ENCODE data around the gene ANO1.

The ANO1 gene

DNA sequence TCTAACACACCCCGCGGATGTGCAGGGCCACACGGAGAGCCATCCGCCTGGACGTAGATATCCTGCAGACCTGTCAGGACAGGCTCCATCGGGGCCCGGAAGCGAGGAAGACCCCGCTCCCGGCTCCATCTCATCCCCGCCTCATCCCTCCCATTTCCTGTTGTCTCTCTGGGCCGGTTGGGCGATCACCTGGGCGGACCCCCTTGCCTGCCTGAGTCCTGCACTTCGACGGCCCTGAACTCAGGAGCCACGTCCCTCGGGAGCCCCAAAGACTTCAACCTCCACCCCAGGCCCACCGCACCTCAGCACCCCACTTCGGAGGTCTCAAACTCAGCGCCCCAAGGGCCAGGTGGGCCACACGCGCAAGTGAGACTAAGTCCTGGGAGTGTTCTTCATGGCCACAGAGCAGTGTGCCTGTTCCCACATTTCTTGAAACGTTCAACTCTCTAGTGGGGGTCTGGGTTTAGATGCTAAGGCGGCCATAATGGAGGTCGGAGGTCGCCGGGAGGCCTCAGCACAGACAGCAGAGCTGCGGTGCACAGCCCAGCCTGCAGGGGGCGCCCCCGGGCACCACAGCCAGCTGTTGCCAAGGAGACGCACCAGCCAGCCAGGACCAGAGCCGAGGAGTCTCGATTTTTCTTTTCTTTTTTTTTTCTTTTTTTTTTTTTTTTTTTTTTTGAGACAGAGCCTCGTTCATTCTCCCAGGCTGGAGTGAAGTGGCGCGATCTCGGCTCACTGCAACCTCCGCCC is 99.0 kb downstream of the ANO1 start:
- no peak overlapping the region for H3K4me3 ChIP-seq (ENCODE audit: low read depth, low read length)
- TF ChIP-seq, protein P1, sequence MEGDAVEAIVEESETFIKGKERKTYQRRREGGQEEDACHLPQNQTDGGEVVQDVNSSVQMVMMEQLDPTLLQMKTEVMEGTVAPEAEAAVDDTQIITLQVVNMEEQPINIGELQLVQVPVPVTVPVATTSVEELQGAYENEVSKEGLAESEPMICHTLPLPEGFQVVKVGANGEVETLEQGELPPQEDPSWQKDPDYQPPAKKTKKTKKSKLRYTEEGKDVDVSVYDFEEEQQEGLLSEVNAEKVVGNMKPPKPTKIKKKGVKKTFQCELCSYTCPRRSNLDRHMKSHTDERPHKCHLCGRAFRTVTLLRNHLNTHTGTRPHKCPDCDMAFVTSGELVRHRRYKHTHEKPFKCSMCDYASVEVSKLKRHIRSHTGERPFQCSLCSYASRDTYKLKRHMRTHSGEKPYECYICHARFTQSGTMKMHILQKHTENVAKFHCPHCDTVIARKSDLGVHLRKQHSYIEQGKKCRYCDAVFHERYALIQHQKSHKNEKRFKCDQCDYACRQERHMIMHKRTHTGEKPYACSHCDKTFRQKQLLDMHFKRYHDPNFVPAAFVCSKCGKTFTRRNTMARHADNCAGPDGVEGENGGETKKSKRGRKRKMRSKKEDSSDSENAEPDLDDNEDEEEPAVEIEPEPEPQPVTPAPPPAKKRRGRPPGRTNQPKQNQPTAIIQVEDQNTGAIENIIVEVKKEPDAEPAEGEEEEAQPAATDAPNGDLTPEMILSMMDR (IDR thresholded peaks at IDR 0.05; ENCODE audit: borderline replicate concordance, insufficient read depth, low read depth, low read length): peak; percentile 87

DNA sequence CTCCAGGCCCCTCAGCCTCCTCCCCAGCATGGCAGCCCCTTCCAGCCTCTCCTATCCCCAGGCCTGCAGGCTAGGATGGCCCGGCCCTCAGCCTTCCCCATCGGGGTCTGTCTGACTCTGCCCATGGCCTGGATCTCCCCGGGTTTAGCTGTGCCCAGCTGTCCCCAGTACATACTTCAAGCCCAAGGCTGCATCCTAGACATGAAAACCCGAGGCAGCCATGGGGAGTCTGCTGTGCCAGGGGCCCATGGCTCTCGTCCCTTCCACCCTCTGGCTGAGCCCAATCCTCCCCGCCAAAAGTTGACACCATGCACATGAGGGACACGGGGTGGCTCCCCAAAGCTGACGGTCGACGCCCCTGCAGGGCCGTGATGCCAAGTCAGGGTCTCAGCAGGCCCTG is 102.8 kb downstream of the ANO1 start:
- no peak overlapping the region for H3K4me3 ChIP-seq (ENCODE audit: low read depth, low read length)
- TF ChIP-seq, protein P1 (IDR thresholded peaks at IDR 0.05; ENCODE audit: borderline replicate concordance, insufficient read depth, low read depth, low read length): no peak

DNA sequence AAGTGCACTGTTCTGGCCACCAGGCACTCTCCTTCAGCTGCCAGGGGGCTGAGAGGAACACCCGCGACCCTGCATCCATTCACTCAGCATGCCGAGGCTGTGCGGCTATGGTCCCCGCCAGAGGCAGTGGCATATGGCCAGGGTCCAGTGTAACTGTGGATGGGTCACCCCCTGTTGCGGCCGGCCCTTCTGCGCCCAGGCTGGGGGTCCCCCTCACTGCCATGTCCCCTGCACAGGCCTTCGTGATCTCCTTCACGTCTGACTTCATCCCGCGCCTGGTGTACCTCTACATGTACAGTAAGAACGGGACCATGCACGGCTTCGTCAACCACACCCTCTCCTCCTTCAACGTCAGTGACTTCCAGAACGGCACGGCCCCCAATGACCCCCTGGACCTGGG is 104.1 kb downstream of the ANO1 start:
- no peak overlapping the region for H3K4me3 ChIP-seq (ENCODE audit: low read depth, low read length)
- TF ChIP-seq, protein P1 (IDR thresholded peaks at IDR 0.05; ENCODE audit: borderline replicate concordance, insufficient read depth, low read depth, low read length): no peak

DNA sequence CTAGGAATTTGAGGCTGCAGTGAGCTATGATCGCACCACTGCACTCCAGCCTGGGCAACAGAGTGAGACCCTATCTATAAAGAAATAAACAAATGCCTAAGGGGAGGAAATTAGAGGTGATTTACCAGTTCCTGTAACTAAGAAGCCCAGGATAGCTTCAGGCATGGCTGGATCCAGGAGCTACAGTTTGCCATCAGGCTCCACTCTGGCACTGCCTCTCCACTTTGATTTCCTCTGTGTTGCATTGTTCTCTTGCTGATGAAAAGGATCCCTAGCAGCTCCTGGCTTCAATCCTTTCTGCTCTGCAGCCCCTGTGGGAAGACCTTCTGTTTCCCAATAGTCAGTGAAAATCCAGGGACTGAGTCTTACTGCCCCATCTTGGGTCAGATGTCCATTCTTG is 104.9 kb downstream of the ANO1 start:
- TF ChIP-seq, protein P1 (IDR thresholded peaks at IDR 0.05; ENCODE audit: borderline replicate concordance, insufficient read depth, low read depth, low read length): no peak
- H3K4me3 ChIP-seq (ENCODE audit: low read depth, low read length): no peak overlapping the region

DNA sequence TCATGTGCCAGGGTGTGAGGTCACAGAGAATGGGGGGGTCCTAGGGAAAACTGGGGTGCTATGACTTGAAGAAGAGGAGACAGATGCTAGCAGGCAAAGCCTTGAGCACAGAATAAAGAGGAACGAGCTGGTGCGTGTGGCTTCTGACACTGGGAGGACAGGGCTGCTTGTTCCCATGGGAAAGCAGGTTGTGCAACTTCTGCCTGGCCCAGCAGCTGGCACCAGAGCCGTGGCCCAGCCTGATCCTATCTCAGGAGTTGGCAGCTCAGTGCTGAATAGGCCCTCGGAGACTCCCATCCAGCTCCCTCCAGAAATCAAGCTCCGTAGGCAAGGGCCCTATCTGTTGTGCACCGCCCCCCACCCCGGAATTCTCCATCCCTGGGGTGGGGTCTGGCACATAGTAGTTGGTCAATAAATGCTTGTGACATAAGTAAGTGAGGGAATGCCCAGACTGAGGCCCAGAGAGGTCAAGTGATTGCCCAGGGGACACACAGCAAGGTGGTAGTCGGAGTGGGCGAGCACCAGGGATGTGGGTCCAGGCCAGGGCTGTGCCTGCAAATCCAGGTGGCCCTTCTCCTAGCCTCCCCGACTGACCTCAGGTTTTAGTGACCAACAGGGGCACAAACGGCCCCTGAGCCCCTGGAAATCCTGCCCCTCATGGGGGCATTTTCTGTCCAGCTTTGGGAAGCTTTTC is 105.5 kb downstream of the ANO1 start:
- no peak overlapping the region for H3K4me3 ChIP-seq (ENCODE audit: low read depth, low read length)
- TF ChIP-seq, protein P1 (IDR thresholded peaks at IDR 0.05; ENCODE audit: borderline replicate concordance, insufficient read depth, low read depth, low read length): no peak

DNA sequence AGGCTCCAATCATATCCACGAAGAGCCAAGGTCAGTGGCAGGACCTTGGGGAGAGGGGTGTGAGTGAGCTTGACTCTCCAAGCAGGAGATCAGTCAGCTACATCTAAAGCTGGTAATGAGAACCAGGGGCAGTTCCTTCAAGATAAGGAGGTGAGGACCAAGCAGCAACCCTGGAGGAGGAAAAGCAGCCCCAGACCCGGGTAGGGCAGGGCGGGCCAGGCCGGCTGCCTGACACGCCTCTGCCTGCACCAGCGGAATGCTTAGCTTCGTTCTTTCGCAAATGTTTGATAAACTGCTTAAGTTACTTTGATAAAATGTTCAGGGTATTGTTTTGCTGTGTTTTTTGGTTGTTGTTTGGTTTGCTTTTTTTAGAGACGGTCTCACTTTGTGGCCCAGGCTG is 106.3 kb downstream of the ANO1 start:
- no peak overlapping the region for H3K4me3 ChIP-seq (ENCODE audit: low read depth, low read length)
- TF ChIP-seq, protein P1 (IDR thresholded peaks at IDR 0.05; ENCODE audit: borderline replicate concordance, insufficient read depth, low read depth, low read length): no peak

Measured in GM12875 (cell line).